ENCODE data around the gene ATP5PD. TPM values are rescaled to one million over a fixed set of nuclear protein-coding genes. Genes with fewer than 3 reads are reported as not detected.

ATP5PD gene
- total RNA-seq, 4 donors from 2014 or later = 171 to 241 (median 220) TPM

DNA sequence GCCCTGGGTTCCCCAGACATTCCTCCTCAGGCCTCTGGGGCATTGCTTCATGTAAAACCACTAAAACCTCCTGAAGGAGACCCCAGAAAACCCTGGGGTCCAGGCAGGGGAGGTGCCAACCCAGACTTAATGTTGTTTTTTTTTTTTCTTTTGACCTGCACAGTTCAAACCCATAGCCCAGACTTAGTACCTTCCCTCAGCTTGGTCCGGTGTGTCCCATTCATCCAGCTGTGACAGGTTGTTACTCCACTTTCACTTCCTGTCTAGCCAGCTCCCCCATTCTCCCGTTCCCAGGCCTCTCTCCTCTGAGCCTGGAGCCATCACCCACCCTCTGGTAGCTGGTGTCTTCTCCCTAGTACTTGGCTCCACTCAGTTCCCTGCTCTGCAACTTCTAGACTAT lies 54.5 kb downstream of the ATP5PD start:
- TF ChIP-seq, protein P1, sequence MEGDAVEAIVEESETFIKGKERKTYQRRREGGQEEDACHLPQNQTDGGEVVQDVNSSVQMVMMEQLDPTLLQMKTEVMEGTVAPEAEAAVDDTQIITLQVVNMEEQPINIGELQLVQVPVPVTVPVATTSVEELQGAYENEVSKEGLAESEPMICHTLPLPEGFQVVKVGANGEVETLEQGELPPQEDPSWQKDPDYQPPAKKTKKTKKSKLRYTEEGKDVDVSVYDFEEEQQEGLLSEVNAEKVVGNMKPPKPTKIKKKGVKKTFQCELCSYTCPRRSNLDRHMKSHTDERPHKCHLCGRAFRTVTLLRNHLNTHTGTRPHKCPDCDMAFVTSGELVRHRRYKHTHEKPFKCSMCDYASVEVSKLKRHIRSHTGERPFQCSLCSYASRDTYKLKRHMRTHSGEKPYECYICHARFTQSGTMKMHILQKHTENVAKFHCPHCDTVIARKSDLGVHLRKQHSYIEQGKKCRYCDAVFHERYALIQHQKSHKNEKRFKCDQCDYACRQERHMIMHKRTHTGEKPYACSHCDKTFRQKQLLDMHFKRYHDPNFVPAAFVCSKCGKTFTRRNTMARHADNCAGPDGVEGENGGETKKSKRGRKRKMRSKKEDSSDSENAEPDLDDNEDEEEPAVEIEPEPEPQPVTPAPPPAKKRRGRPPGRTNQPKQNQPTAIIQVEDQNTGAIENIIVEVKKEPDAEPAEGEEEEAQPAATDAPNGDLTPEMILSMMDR (IDR thresholded peaks at IDR 0.05) = no peak
- TF ChIP-seq POLR2A (IDR thresholded peaks at IDR 0.05) (no peak), EP300 (IDR thresholded peaks at IDR 0.05) (no peak)
- H3K27ac ChIP-seq = no peak overlapping the region
- DNase-seq (ENCODE audit: low spot score in 2 of 2) = no peak
- H3K4me3 ChIP-seq = no peak overlapping the region
- WGBS, 2 donors = 55 to 71% methylated on average over 2 of the region's 2 CpGs
- H3K27me3 ChIP-seq = no peaks in the 10 kb centered on the region
- H3K4me1 ChIP-seq = peaks cover 0 to 21% (median 8%) of the 10 kb centered on the region in 4 donors
- no peaks in the 10 kb centered on the region for H3K36me3 ChIP-seq
- H3K9me3 ChIP-seq = no peaks in the 10 kb centered on the region

DNA sequence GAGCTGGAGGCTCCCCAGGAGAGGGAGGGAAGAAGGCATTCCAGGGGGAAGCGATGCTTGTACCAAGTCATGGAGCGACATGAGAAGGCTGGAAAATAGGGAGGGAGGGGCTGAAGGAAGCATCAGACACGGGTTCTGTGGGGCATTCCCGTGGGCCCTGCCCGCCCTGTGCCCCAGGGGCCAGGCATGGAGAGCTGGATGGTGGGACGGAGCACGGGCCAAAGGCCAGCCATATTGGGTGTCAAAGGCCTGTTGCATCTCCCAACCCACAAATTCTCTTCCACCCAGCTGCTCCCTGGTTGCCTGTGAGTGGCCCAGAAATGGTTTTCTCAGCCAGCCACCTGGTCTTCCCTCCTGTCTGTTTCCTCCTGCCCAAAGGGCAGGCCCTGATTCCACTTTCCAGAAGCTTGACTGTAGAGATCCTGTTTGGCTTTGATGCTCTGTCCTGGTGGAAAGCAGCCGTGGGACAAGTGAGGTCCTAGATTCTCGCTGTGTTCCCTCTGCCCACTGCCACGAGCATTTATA lies 56.1 kb downstream of the ATP5PD start:
- no peak overlapping the region for H3K4me3 ChIP-seq
- H3K9me3 ChIP-seq = no peaks in the 10 kb centered on the region
- no peaks in the 10 kb centered on the region for H3K36me3 ChIP-seq
- TF ChIP-seq POLR2A (IDR thresholded peaks at IDR 0.05) = no peak
- TF ChIP-seq, protein P1 (IDR thresholded peaks at IDR 0.05) = no peak
- TF ChIP-seq EP300 (IDR thresholded peaks at IDR 0.05) = no peak
- no peaks in the 10 kb centered on the region for H3K27me3 ChIP-seq
- 86 to 89% methylated on average over 10 of the region's 10 CpGs for WGBS, 2 donors
- peaks cover 0 to 28% (median 11%) of the 10 kb centered on the region in 4 donors for H3K4me1 ChIP-seq
- H3K27ac ChIP-seq = no peak overlapping the region
- no peak for DNase-seq (ENCODE audit: low spot score in 2 of 2)

Small RNA genes within 50 kb of the gene (small RNA-seq; reads per million reads assigned to genes)
- gene AC111186.1 (not detected), gene RF00019 (not detected), gene RN7SL573P (not detected), gene RNU6-362P (not detected)

Other genes with a start within 250 kb of the ATP5PD start
- gene GRIN2C, start 187.1 kb downstream of the ATP5PD start, total RNA-seq = 1 to 10 TPM in 1 of 4 donors, under 1 TPM in 3; 0.22 to 3.6 (median 0.50) TPM
- 10 to 100 TPM in 1 of 4 donors, 1 to 10 TPM in 3; 3.9 to 12.1 (median 8.8) TPM for gene FDXR, start 174.0 kb downstream of the ATP5PD start, total RNA-seq
- gene FADS6, start 153.3 kb downstream of the ATP5PD start, total RNA-seq = not detected
- under 1 TPM in 1 of 4 donors, not detected in 3; 0.87 TPM for gene USH1G, start 123.7 kb downstream of the ATP5PD start, total RNA-seq
- not detected for gene OTOP2, start 122.7 kb downstream of the ATP5PD start, total RNA-seq
- gene OTOP3, start 111.1 kb downstream of the ATP5PD start, total RNA-seq = not detected
- 10 to 100 TPM in 1 of 4 donors, 1 to 10 TPM in 3; 5.7 to 11.6 (median 8.9) TPM for gene HID1, start 74.2 kb downstream of the ATP5PD start, total RNA-seq
- 10 to 100 TPM; 10.7 to 19.2 (median 13.9) TPM for gene CDR2L, start 59.3 kb downstream of the ATP5PD start, total RNA-seq
- 10 to 100 TPM; 32.1 to 51.9 (median 46.0) TPM for gene MRPL58, start 34.3 kb downstream of the ATP5PD start, total RNA-seq
- 10 to 100 TPM; 24.9 to 33.5 (median 32.6) TPM for gene KCTD2, start 256 bp upstream of the ATP5PD start, total RNA-seq
- 10 to 100 TPM in 1 of 4 donors, 1 to 10 TPM in 3; 4.6 to 27.9 (median 7.7) TPM for gene SLC16A5, start 41.0 kb upstream of the ATP5PD start, total RNA-seq
- 10 to 100 TPM in 1 of 4 donors, 1 to 10 TPM in 3; 4.2 to 12.0 (median 8.3) TPM for gene ARMC7, start 63.0 kb upstream of the ATP5PD start, total RNA-seq
- 100 to 1,000 TPM; 137 to 194 (median 166) TPM for gene NT5C, start 84.8 kb upstream of the ATP5PD start, total RNA-seq
- 10 to 100 TPM; 13.5 to 53.4 (median 32.4) TPM for gene JPT1, start 107.5 kb upstream of the ATP5PD start, total RNA-seq
- 10 to 100 TPM; 38.1 to 62.9 (median 59.8) TPM for gene SUMO2, start 136.0 kb upstream of the ATP5PD start, total RNA-seq
- 10 to 100 TPM; 38.1 to 68.6 (median 53.2) TPM for gene NUP85, start 158.7 kb upstream of the ATP5PD start, total RNA-seq
- 10 to 100 TPM; 45.5 to 66.0 (median 56.6) TPM for gene GGA3, start 214.6 kb upstream of the ATP5PD start, total RNA-seq
- gene MRPS7, start 214.9 kb upstream of the ATP5PD start, total RNA-seq = 10 to 100 TPM; 31.2 to 36.6 (median 33.6) TPM
- 10 to 100 TPM; 18.4 to 53.1 (median 41.0) TPM for gene MIF4GD, start 224.3 kb upstream of the ATP5PD start, total RNA-seq
- gene SLC25A19, start 242.5 kb upstream of the ATP5PD start, total RNA-seq = 10 to 100 TPM; 16.7 to 23.1 (median 20.1) TPM